Caco-2 (cell line): ENCODE data around the gene CHRNB2. TPM values are rescaled to one million over a fixed set of nuclear protein-coding genes. Genes with fewer than 3 reads are reported as not detected.

Experiments
- BruUV-seq: library from RNA; stranded (reverse); fragments of 400-500 nt; replicated peaks from 2 replicates; lab custom pipeline; 2021; lab: Mats Ljungman, UMichigan
- CTCF ChIA-PET: fragments of 300-600 bp; sonication (Branson Sonifier 250); formaldehyde crosslinking; loops from one replicate; lab custom pipeline; 2022; ENCODE audit warnings: antibody characterized with exemption; lab: Charles Lee
- POLR2A ChIA-PET: fragments of 300-600 bp; sonication (Branson Sonifier 250); formaldehyde crosslinking; loops from one replicate; lab custom pipeline; 2022; ENCODE audit warnings: antibody characterized with exemption; lab: Charles Lee
- DNase-seq, 2 experiments: peaks; one replicate each; pipeline versions ENCODE4 v3.0.0 to v3.0.0-alpha.2; 2020 to 2022
- H3K27me3 ChIP-seq: replicated peaks from 2 replicates; pipeline ENCODE4 v1.6.0; 2011; ENCODE audit warnings: low read length; ENCODE audit not compliant: control insufficient read depth, insufficient read depth
- H3K36me3 ChIP-seq: 2 replicates; pipeline ENCODE4 v1.5.1; 2011; ENCODE audit warnings: low read length; ENCODE audit not compliant: control insufficient read depth, insufficient read depth
- H3K4me1 ChIP-seq: fragments of 250-450 bp; sonication (Bioruptor Pico); 2 replicates; pipeline ENCODE4 v1.5.1; 2020; ENCODE audit warnings: mild to moderate bottlenecking
- H3K4me3 ChIP-seq: 2 replicates; pipeline ENCODE4 v1.5.1; 2011; ENCODE audit warnings: low read depth, mild to moderate bottlenecking, control low read depth, low read length
- H3K9me3 ChIP-seq: fragments of 250-450 bp; sonication (Bioruptor Pico); 2 replicates; pipeline ENCODE4 v1.5.1; 2020; ENCODE audit warnings: mild to moderate bottlenecking, moderate library complexity
- H3K27ac Mint-ChIP-seq: one replicate; pipeline ENCODE4 v1.8.0; 2022; ENCODE audit warnings: mixed read lengths; ENCODE audit not compliant: unreplicated experiment
- H3K27me3 Mint-ChIP-seq: one replicate; pipeline ENCODE4 v1.8.0; 2022; ENCODE audit warnings: mixed read lengths; ENCODE audit not compliant: insufficient read depth, unreplicated experiment
- H3K36me3 Mint-ChIP-seq: one replicate; pipeline ENCODE4 v1.8.0; 2022; ENCODE audit warnings: mild to moderate bottlenecking, mixed read lengths; ENCODE audit not compliant: insufficient read depth, unreplicated experiment
- H3K4me1 Mint-ChIP-seq: one replicate; pipeline ENCODE4 v1.8.0; 2022; ENCODE audit warnings: low read depth, mixed read lengths; ENCODE audit not compliant: unreplicated experiment
- H3K4me3 Mint-ChIP-seq: one replicate; pipeline ENCODE4 v1.8.0; 2022; ENCODE audit warnings: mild to moderate bottlenecking, moderate library complexity, mixed read lengths; ENCODE audit not compliant: unreplicated experiment
- H3K9me3 Mint-ChIP-seq: one replicate; pipeline ENCODE4 v1.8.0; 2022; ENCODE audit warnings: mixed read lengths; ENCODE audit not compliant: unreplicated experiment
- CTCF ChIP-seq, 2 experiments: fragments of 200-600 bp in 1 of 2; IDR thresholded peaks; 1 replicate in 1 of 2; 2 replicates in 1 of 2; pipeline versions ENCODE4 v1.5.1 to v1.8.0; 2011 to 2022; ENCODE audit warnings: antibody characterized with exemption in 1 of 2, control low read depth in 1 of 2, inconsistent platforms in 1 of 2, low read depth in 1 of 2, low read length in 1 of 2, mild to moderate bottlenecking in 1 of 2, moderate library complexity in 1 of 2; ENCODE audit not compliant: insufficient read depth in 1 of 2, severe bottlenecking in 1 of 2, unreplicated experiment in 1 of 2
- intact Hi-C: fragments of 100-400 bp; cut with micrococcal nuclease; formaldehyde crosslinking; loops from one replicate; pipeline ENCODE4 v1.10.0; 2022; ENCODE audit not compliant: unreplicated experiment
- total RNA-seq: library from RNA; stranded (reverse); gene quantifications from 2 replicates; pipeline ENCODE4 v1.2.3, GENCODE V29; 2022

The CHRNB2 gene
- total RNA-seq, 1 experiment from 2014 or later: 0.09 TPM

GRCh38 chr1:154536570-154536969, 31.0 kb upstream of the CHRNB2 start:
- ChIA-PET POLR2A (no interaction called here), CTCF (interaction anchor here (3.2 kb wide), 1 partner anchor 10 kb away, joined by 10 read pairs; no protein-coding TSS in a partner anchor)
- no peak overlapping the region for H3K4me3 ChIP-seq
- Mint-ChIP-seq H3K27me3 (peaks cover 25% of the 10 kb centered on the region), H3K27ac (no peak overlapping the region), H3K4me3 (no peak overlapping the region), H3K36me3 (no peaks in the 10 kb centered on the region), H3K4me1 (peaks cover 5% of the 10 kb centered on the region), H3K9me3 (no peaks in the 10 kb centered on the region)
- BruUV-seq: no TSS peak
- no peaks in the 10 kb centered on the region for H3K27me3 ChIP-seq
- no peak for DNase-seq
- H3K36me3 ChIP-seq: no peaks in the 10 kb centered on the region
- intact Hi-C loops: no loop called here
- H3K9me3 ChIP-seq: no peaks in the 10 kb centered on the region
- TF ChIP-seq CTCF (IDR thresholded peaks at IDR 0.05; ENCODE audit: insufficient read depth in 1 of 2, low read depth in 1 of 2, low read length in 1 of 2, severe bottlenecking in 1 of 2, unreplicated experiment in 1 of 2): no peak
- H3K4me1 ChIP-seq: no peaks in the 10 kb centered on the region

GRCh38 chr1:154539486-154540483, 27.8 kb upstream of the CHRNB2 start:
- Histone ChIP-seq H3K27me3 (no peaks in the 10 kb centered on the region), H3K4me3 (no peak overlapping the region), H3K4me1 (no peaks in the 10 kb centered on the region), H3K36me3 (no peaks in the 10 kb centered on the region), H3K9me3 (no peaks in the 10 kb centered on the region)
- peaks cover 5% of the 10 kb centered on the region for H3K4me1 Mint-ChIP-seq
- intact Hi-C loops: no loop called here
- no peak for TF ChIP-seq CTCF (IDR thresholded peaks at IDR 0.05; ENCODE audit: insufficient read depth in 1 of 2, low read depth in 1 of 2, low read length in 1 of 2, severe bottlenecking in 1 of 2, unreplicated experiment in 1 of 2)
- H3K27me3 Mint-ChIP-seq: peaks cover 27% of the 10 kb centered on the region
- CTCF ChIA-PET: no interaction called here
- BruUV-seq: no TSS peak
- no peak for DNase-seq
- no peaks in the 10 kb centered on the region for H3K36me3 Mint-ChIP-seq
- POLR2A ChIA-PET: no interaction called here
- H3K9me3 Mint-ChIP-seq: no peaks in the 10 kb centered on the region
- no peak overlapping the region for H3K27ac Mint-ChIP-seq
- no peak overlapping the region for H3K4me3 Mint-ChIP-seq

- Histone ChIP-seq H3K4me1 (no peaks in the 10 kb centered on the region), H3K27me3 (no peaks in the 10 kb centered on the region), H3K4me3 (no peak overlapping the region), H3K9me3 (no peaks in the 10 kb centered on the region), H3K36me3 (no peaks in the 10 kb centered on the region)
- H3K27ac Mint-ChIP-seq: no peak overlapping the region
- no peak overlapping the region for H3K4me3 Mint-ChIP-seq
- no peak for TF ChIP-seq CTCF (IDR thresholded peaks at IDR 0.05; ENCODE audit: insufficient read depth in 1 of 2, low read depth in 1 of 2, low read length in 1 of 2, severe bottlenecking in 1 of 2, unreplicated experiment in 1 of 2)
- no peak for DNase-seq
- CTCF ChIA-PET: no interaction called here
- H3K36me3 Mint-ChIP-seq: no peaks in the 10 kb centered on the region
- POLR2A ChIA-PET: no interaction called here
- H3K27me3 Mint-ChIP-seq: peaks cover 24% of the 10 kb centered on the region
- BruUV-seq: no TSS peak
- H3K4me1 Mint-ChIP-seq: peaks cover 5% of the 10 kb centered on the region
- intact Hi-C loops: no loop called here
- H3K9me3 Mint-ChIP-seq: no peaks in the 10 kb centered on the region
Measured at GRCh38 chr1:154541231-154541630, 26.3 kb upstream of the CHRNB2 start.
